ENCODE data around the gene RNF141. TPM values are rescaled to one million over a fixed set of nuclear protein-coding genes. Genes with fewer than 3 reads are reported as not detected.

Gene RNF141
- polyA plus RNA-seq, 3 donors: 6.9 to 19.7 (median 13.9) TPM

GRCh38 chr11:10490398-10491241 is 50.4 kb downstream of the RNF141 start:
- 57 to 76% (median 68%) methylated on average over 13 of the region's 13 CpGs for WGBS, 3 donors
- no peak overlapping the region for H3K27ac ChIP-seq (ENCODE audit: low read depth, low read length)

- WGBS, 3 donors: 91 to 97% (median 92%) methylated on average over 5 of the region's 5 CpGs
- no peak overlapping the region for H3K27ac ChIP-seq (ENCODE audit: low read depth, low read length)
Observed at GRCh38 chr11:10490032-10490397, 51.0 kb downstream of the RNF141 start.

- WGBS, 3 donors: 94 to 95% (median 94%) methylated on average over 11 of the region's 11 CpGs
- no peak overlapping the region for H3K27ac ChIP-seq (ENCODE audit: low read depth, low read length)
Observed at GRCh38 chr11:10488934-10489691, 51.9 kb downstream of the RNF141 start.

GRCh38 chr11:10488121-10488933 is 52.7 kb downstream of the RNF141 start:
- WGBS, 3 donors: 83 to 91% (median 87%) methylated on average over 13 of the region's 13 CpGs
- H3K27ac ChIP-seq (ENCODE audit: low read depth, low read length): no peak overlapping the region

GRCh38 chr11:10487002-10487647 is 53.9 kb downstream of the RNF141 start:
- WGBS, 3 donors: 90 to 97% (median 96%) methylated on average over 16 of the region's 16 CpGs
- H3K27ac ChIP-seq (ENCODE audit: low read depth, low read length): no peak overlapping the region

- no peak overlapping the region for H3K27ac ChIP-seq (ENCODE audit: low read depth, low read length)
Observed at GRCh38 chr11:10486161-10486840, 54.7 kb downstream of the RNF141 start.

GRCh38 chr11:10485646-10486045 is 55.3 kb downstream of the RNF141 start:
- WGBS, 3 donors: 45 to 48% (median 46%) methylated on average over 2 of the region's 2 CpGs
- no peak overlapping the region for H3K27ac ChIP-seq (ENCODE audit: low read depth, low read length)

More at GRCh38 chr11:10486161-10486840, 54.7 kb downstream of the RNF141 start:
- 93 to 96% (median 93%) methylated on average over 10 of the region's 10 CpGs for WGBS, 3 donors

- H3K27ac ChIP-seq (ENCODE audit: low read depth, low read length): no peak overlapping the region
- 89 to 92% (median 90%) methylated on average over 16 of the region's 16 CpGs for WGBS, 3 donors
Observed at GRCh38 chr11:10484461-10485180, 56.4 kb downstream of the RNF141 start.

- no peak overlapping the region for H3K27ac ChIP-seq (ENCODE audit: low read depth, low read length)
- 64 to 71% (median 67%) methylated on average over 3 of the region's 3 CpGs for WGBS, 3 donors
Observed at GRCh38 chr11:10483584-10483983, 57.4 kb downstream of the RNF141 start.

- no peak overlapping the region for H3K27ac ChIP-seq (ENCODE audit: low read depth, low read length)
- WGBS, 3 donors: 93 to 100% (median 97%) methylated on average over 1 of the region's 1 CpG
Observed at GRCh38 chr11:10483174-10483573, 57.8 kb downstream of the RNF141 start.

GRCh38 chr11:10481560-10482349 is 59.2 kb downstream of the RNF141 start:
- 92 to 94% (median 93%) methylated on average over 16 of the region's 16 CpGs for WGBS, 3 donors
- H3K27ac ChIP-seq (ENCODE audit: low read depth, low read length): no peak overlapping the region

GRCh38 chr11:10480760-10481159 is 60.2 kb downstream of the RNF141 start:
- WGBS, 3 donors: 81 to 88% (median 85%) methylated on average over 2 of the region's 2 CpGs
- no peak overlapping the region for H3K27ac ChIP-seq (ENCODE audit: low read depth, low read length)

- no peak overlapping the region for H3K27ac ChIP-seq (ENCODE audit: low read depth, low read length)
- 85 to 89% (median 89%) methylated on average over 6 of the region's 6 CpGs for WGBS, 3 donors
Observed at GRCh38 chr11:10480026-10480425, 61.0 kb downstream of the RNF141 start.

GRCh38 chr11:10478574-10479550 is 62.1 kb downstream of the RNF141 start:
- no peak overlapping the region for H3K27ac ChIP-seq (ENCODE audit: low read depth, low read length)
- whole genome bisulfite sequencing, 3 donors: 87 to 90% (median 87%) methylated on average over 16 of the region's 16 CpGs

GRCh38 chr11:10478066-10478465 is 62.9 kb downstream of the RNF141 start:
- WGBS, 3 donors: 83 to 87% (median 83%) methylated on average over 3 of the region's 3 CpGs
- H3K27ac ChIP-seq (ENCODE audit: low read depth, low read length): no peak overlapping the region
